Activated CD4-positive, alpha-beta T cell treated with anti-CD3 and anti-CD28 coated beads, Interleukin-2, amount 10 ng/mL, durations not matched to agents 7 days and 5 days (primary cell): Measurements from ENCODE around the gene HJV. TPM values are rescaled to one million over a fixed set of nuclear protein-coding genes. Genes with fewer than 3 reads are reported as not detected.
A peak's percentile ranks its signal among the peaks of the same experiment; 100 is the strongest.

Experiments used
- CTCF ChIA-PET: fragments of 350-600 bp; sonication (Branson Sonifier 250); formaldehyde crosslinking; loops from one replicate; lab custom pipeline; 2021; ENCODE audit warnings: antibody characterized with exemption; lab: Charles Lee
- POLR2A ChIA-PET: fragments of 350-600 bp; sonication (Branson Sonifier 250); formaldehyde crosslinking; loops from one replicate; lab custom pipeline; 2021; ENCODE audit warnings: antibody characterized with exemption; lab: Charles Lee
- DNase-seq: peaks from one replicate; pipeline ENCODE4 v3.0.0-alpha.2; 2020
- H3K27ac Mint-ChIP-seq: one replicate; pipeline ENCODE4 v1.8.0; 2021; ENCODE audit warnings: mild to moderate bottlenecking, moderate library complexity, mixed read lengths
- H3K27me3 Mint-ChIP-seq: one replicate; pipeline ENCODE4 v1.8.0; 2021; ENCODE audit warnings: mixed read lengths
- H3K36me3 Mint-ChIP-seq: one replicate; pipeline ENCODE4 v1.8.0; 2021; ENCODE audit warnings: low read depth, mixed read lengths
- H3K4me1 Mint-ChIP-seq: one replicate; pipeline ENCODE4 v1.8.0; 2021; ENCODE audit warnings: mixed read lengths
- H3K4me3 Mint-ChIP-seq: one replicate; pipeline ENCODE4 v1.8.0; 2021; ENCODE audit warnings: mild to moderate bottlenecking, moderate library complexity, mixed read lengths
- H3K9me3 Mint-ChIP-seq: one replicate; pipeline ENCODE4 v1.8.0; 2021; ENCODE audit warnings: mixed read lengths
- total RNA-seq, 2 experiments: library from RNA; stranded (reverse); gene quantifications; one replicate each; pipeline ENCODE4 v1.2.3, GENCODE V29; 2021

HJV gene
- total RNA-seq, 2 experiments from 2014 or later = not detected

DNA sequence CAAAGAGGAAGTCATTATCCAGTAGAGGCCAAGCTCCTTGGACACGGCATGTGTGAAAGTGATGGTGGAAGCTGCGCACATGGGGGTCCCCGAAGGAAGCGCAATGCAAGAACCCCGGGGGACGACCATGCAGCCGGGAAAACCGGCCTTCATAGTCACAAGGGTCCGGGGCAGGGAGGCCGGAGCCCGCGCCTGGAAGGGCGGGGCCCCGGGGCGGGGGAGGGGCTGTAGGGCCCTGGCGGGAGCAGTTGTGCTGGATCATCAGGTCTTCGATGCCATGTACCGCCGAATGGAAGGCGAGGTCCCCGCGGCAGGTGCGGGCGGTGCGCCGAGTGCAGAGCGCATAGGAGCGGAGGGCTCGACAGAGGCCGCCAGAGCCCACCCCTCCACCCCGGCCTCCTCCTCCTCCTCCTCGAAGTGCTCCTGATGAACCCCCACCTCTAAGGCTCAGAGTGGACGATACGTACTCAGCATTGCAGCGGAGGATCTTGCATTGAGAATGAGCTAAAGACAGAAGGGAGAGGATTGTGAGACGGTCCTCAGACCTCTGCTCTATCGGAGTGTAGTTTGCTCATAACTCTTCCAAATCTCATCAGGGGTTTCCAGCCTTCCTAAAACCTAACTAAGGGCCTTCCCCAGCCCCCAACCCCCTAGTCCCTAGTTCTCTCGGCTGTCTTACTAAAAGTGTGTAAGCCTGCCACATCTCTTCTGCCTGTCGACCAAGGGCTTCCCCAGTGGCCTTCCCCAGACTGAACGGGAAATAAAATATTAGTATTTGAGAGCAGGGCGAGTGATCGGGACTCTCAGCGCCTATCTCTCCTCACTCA is 2.1 kb downstream of the HJV start:
- Mint-ChIP-seq H3K9me3 (no peaks in the 10 kb centered on the region), H3K36me3 (no peaks in the 10 kb centered on the region), H3K27me3 (peaks cover 72% of the 10 kb centered on the region), H3K4me1 (peaks cover 7% of the 10 kb centered on the region), H3K4me3 (no peak overlapping the region), H3K27ac (no peak overlapping the region)
- POLR2A ChIA-PET = interaction anchor here (0.9 kb wide), 1 partner anchor 10 kb away, joined by 4 read pairs; no protein-coding TSS in a partner anchor
- CTCF ChIA-PET = interaction anchor here (0.8 to 5.2 kb wide), 6 partner anchors 16 to 174 kb away, joined by 3 to 17 read pairs (median 4); partner anchors contain the start of gene NUDT17
- no peak for DNase-seq

DNA sequence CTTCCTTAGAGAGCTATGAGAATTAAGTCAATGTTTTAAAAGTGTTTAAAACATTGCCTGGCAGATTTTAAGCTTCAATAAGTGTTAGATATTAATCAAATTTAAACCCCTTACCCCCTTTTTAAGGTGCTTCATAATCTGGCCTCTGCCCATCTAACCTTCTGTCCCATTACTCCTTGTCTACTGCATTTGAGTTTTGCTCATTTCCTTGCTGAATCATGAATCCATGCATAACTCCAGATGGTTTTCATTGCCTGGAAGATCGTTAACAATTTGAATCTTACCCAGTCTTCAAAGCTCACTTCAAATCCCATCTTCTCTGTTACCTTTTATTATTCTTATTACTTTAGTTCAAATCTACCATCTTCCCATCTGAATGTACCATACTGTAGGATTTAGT is 4.6 kb downstream of the HJV start:
- ChIA-PET CTCF (interaction anchor here (1.0 to 5.2 kb wide), 6 partner anchors 16 to 171 kb away, joined by 4 to 17 read pairs (median 6); partner anchors contain the start of genes LIX1L and NUDT17), POLR2A (no interaction called here)
- Mint-ChIP-seq H3K4me1 (peaks cover 17% of the 10 kb centered on the region), H3K4me3 (no peak overlapping the region), H3K27me3 (peaks cover 58% of the 10 kb centered on the region), H3K9me3 (no peaks in the 10 kb centered on the region), H3K36me3 (no peaks in the 10 kb centered on the region), H3K27ac (no peak overlapping the region)
- no peak for DNase-seq

DNA sequence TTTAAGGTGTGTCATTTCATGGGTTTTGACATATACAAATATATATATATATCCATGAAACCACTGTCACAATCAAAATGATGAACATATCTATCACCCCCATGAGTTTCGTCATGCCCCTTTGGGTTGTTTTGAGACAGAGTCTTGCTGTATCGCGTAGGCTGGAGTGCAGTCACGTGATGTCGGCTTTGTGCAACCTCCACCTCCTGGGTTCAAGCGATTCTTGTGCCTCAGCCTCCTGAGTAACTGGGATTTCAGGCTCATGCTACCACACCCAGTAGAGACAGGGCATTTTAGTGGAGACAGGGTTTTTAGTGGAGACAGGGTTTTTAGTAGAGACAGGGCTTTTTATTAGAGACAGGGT is 8.0 kb downstream of the HJV start:
- ChIA-PET CTCF (interaction anchor here (0.7 to 1.9 kb wide), 3 partner anchors 37 to 168 kb away, joined by 3 to 5 read pairs (median 3); partner anchors contain the start of gene NUDT17), POLR2A (no interaction called here)
- Mint-ChIP-seq H3K36me3 (no peaks in the 10 kb centered on the region), H3K4me3 (no peak overlapping the region), H3K9me3 (no peaks in the 10 kb centered on the region), H3K27ac (no peak overlapping the region), H3K27me3 (peaks cover 28% of the 10 kb centered on the region), H3K4me1 (peaks cover 16% of the 10 kb centered on the region)
- no peak for DNase-seq

DNA sequence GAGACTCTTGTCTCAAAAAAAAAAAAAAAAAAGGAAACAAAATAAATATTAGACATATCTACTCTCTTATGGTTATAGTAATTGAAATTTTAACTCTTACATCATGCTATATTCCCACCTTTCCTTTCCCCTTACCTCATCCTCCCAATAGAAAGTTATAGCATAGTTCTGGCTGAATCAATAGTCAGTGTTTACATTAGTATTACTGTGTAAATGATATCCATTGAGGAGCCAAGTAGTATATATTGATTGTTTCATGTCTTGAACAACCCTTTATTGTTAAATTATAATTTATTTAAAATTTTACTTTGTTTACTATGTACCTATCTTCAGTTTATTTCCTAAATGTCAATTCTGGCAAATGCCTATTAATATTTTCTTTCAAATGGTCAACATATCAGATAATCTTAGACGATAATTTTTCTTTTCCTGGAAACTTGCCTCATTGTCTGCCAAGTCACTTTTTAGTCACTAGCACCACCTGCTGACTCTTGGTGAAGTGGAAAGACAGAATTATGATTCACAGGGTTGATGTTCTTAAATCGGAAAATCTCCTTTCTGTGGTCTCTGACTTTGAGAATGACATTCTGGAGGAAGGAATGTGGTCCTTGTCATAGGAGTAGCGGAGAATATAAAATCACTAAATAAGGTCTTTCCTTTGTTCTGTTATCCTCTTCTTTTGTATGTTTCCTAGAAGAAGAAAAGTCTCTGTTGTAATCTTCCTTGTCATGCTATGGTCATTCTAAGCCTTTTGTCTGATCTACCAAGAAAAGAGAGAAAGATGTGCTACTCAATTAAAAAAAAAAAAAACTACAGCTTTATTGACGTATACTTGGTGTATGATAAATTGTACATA is 8.6 kb downstream of the HJV start:
- ChIA-PET CTCF (interaction anchor here (0.7 to 13.1 kb wide), 6 partner anchors 15 to 168 kb away, joined by 3 to 190 read pairs (median 4); partner anchors contain the start of gene NUDT17), POLR2A (no interaction called here)
- Mint-ChIP-seq H3K4me3 (no peak overlapping the region), H3K4me1 (peaks cover 16% of the 10 kb centered on the region), H3K27ac (no peak overlapping the region), H3K27me3 (peaks cover 22% of the 10 kb centered on the region), H3K36me3 (no peaks in the 10 kb centered on the region), H3K9me3 (no peaks in the 10 kb centered on the region)
- peak; percentile 76 for DNase-seq

DNA sequence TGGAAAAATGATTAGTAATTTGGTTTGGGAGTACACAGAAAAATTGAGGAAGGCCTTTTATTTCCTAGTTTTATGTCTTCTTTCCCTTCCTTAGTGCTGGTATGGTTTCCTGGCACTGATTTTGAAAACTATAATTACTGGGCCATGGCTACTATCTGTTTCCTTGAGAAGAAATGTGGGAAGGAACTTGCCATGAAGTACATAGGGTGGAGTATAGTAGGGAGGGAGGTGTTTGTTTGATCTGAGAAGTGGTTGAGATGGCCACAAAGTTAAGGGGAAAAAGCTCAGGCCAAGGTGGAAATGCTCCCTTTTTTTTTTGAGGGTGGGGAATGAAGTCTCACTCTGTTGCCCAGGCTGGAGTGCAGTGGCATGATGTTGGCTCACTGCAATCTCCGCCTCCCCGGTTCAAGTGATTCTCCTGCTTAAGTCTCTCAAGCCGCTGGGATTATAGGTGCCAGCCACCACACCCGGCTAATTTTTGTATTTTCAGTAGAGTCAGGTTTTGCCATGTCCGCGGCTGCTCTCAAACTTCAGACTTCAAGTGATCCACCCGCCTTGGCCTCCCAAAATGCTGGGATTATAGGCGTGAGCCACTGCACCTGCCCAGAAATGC is 11.3 kb downstream of the HJV start:
- DNase-seq = no peak
- Mint-ChIP-seq H3K27me3 (peaks cover 3% of the 10 kb centered on the region), H3K36me3 (no peaks in the 10 kb centered on the region), H3K9me3 (no peaks in the 10 kb centered on the region), H3K4me1 (peaks cover 37% of the 10 kb centered on the region), H3K27ac (no peak overlapping the region), H3K4me3 (no peak overlapping the region)
- ChIA-PET CTCF (interaction anchor here (0.8 to 13.1 kb wide), 6 partner anchors 12 to 165 kb away, joined by 3 to 190 read pairs (median 4); partner anchors contain the start of genes NUDT17 and RBM8A), POLR2A (no interaction called here)

DNA sequence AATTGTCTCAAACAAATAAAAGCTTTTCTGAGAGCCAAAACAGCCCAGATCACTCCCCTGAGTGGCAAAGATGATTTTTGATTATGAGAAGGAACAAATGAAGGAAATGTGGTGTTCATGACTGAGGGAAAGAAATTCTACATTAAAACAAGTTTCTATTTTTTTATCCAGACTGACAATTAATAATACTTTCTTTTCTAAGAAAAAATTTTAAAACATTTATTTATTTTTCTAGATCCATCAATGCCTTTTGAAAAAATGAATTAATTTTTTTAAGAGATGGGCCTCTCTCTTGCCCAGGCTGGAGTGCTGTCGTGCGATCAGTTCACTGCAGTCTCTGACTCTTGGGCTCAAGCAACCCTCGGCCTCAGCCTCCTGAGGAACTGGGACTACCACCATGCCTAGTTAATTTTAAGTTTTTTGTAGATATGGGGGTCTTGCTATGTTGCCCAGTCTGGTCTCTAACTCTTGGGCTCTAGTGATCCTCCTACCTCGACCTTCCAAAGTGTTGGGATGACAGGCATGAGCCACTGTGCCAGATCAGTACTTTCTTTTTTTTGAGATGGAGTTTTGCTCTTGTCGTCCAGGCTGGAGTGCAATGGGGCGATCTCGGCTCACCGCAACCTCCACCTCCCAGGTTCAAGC is 13.9 kb downstream of the HJV start:
- H3K27me3 Mint-ChIP-seq = no peaks in the 10 kb centered on the region
- H3K4me3 Mint-ChIP-seq = no peak overlapping the region
- H3K4me1 Mint-ChIP-seq = peaks cover 45% of the 10 kb centered on the region
- H3K27ac Mint-ChIP-seq = peak overlapping the region; percentile 81
- H3K9me3 Mint-ChIP-seq = no peaks in the 10 kb centered on the region
- DNase-seq = no peak
- ChIA-PET POLR2A (no interaction called here), CTCF (interaction anchor here (0.7 to 13.1 kb wide), 25 partner anchors 10 to 162 kb away, joined by 3 to 190 read pairs (median 5); partner anchors contain the start of genes ANKRD34A, HJV, NUDT17 and PIAS3)
- no peaks in the 10 kb centered on the region for H3K36me3 Mint-ChIP-seq

DNA sequence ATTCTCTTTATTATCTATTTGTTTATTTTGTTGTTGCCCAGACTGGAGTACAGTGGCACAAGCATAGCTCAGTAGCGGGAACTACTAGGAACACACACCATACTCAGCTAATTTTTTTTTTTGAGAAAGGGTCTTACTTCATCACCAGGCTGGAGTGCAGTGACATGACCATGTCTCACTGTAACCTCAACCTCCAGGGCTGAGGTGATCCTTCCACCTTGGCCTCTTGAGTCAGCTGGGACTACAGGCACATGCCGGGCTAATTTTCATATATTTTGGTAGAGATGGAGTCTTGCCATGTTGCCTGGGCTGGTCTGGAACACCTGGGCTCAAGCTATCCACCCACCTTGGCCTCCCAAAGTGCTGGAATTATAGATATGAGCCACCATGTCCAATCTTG is 19.8 kb downstream of the HJV start:
- Mint-ChIP-seq H3K27me3 (no peaks in the 10 kb centered on the region), H3K36me3 (peaks cover 2% of the 10 kb centered on the region), H3K4me3 (no peak overlapping the region), H3K27ac (peak overlapping the region; percentile 51), H3K9me3 (no peaks in the 10 kb centered on the region), H3K4me1 (peaks cover 68% of the 10 kb centered on the region)
- DNase-seq = no peak
- CTCF ChIA-PET = interaction anchor here (0.7 to 13.1 kb wide), 3 partner anchors 16 to 32 kb away, joined by 3 to 190 read pairs (median 3); no protein-coding TSS in a partner anchor
- POLR2A ChIA-PET = no interaction called here

DNA sequence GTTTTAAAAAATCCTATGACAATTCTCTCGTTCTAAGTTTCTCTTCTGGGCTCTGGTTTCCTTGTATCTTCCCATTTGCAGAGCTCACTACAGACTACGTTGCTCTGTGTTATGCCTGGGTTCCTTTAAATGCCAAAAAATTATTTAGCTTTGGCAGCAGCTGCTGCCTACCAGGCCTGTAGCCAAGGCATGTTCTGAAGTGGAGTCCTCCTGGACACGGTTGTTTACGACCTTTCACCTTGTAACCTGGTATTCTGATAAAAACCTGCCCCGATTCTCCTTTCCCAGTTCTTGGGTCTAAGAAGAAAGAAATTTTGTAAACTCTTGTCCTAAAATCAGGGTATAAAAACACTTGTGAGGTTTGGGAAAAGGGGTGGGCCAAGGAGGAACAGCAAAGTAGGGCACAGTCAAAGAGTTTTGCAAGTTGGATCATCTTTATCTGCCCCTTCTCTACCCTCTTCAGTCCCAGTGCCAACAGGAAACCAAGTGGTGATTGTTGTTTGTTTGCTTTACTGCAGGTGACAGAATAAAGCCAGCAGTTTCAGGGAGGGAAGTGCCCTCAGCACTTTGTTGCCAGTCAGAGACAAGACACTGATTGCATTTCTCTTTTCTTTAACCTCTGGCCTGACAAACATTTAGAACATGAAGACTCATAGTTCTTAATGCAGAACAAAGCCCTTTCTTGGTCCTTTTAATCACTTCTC is 22.1 kb downstream of the HJV start:
- ChIA-PET CTCF (interaction anchor here (13.1 kb wide), 1 partner anchor 21 kb away, joined by 190 read pairs; no protein-coding TSS in a partner anchor), POLR2A (no interaction called here)
- peaks cover 24% of the 10 kb centered on the region for H3K36me3 Mint-ChIP-seq
- peak overlapping the region; percentile 60 for H3K4me3 Mint-ChIP-seq
- peak overlapping the region; percentile 99 for H3K27ac Mint-ChIP-seq
- DNase-seq = peak; percentile 53
- peaks cover 49% of the 10 kb centered on the region for H3K4me1 Mint-ChIP-seq
- no peaks in the 10 kb centered on the region for H3K9me3 Mint-ChIP-seq
- H3K27me3 Mint-ChIP-seq = no peaks in the 10 kb centered on the region

DNA sequence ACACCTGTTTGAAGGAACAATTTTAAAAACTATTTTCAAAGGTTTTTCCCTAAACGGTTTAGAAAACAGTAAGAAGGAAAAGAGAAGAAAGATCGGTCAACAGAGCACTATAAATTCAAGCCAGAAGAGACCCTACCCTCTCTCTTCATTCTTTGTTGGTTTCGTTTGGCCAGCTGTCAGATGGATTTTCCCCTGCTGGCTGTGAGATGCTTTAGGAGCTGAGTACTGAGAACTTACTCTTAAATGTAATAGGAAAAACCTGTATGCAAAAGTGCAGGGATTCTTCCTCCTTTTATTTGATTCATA is 23.9 kb downstream of the HJV start:
- DNase-seq = no peak
- peak overlapping the region; percentile 94 for H3K4me3 Mint-ChIP-seq
- ChIA-PET POLR2A (interaction anchor here (3.0 kb wide), 1 partner anchor 18 kb away, joined by 22 read pairs; no protein-coding TSS in a partner anchor), CTCF (interaction anchor here (0.6 to 13.2 kb wide), 6 partner anchors 9 to 44 kb away, joined by 3 to 154 read pairs (median 4); no protein-coding TSS in a partner anchor)
- peaks cover 42% of the 10 kb centered on the region for H3K36me3 Mint-ChIP-seq
- peak overlapping the region; percentile 99 for H3K27ac Mint-ChIP-seq
- no peaks in the 10 kb centered on the region for H3K9me3 Mint-ChIP-seq
- peaks cover 58% of the 10 kb centered on the region for H3K4me1 Mint-ChIP-seq
- H3K27me3 Mint-ChIP-seq = no peaks in the 10 kb centered on the region

DNA sequence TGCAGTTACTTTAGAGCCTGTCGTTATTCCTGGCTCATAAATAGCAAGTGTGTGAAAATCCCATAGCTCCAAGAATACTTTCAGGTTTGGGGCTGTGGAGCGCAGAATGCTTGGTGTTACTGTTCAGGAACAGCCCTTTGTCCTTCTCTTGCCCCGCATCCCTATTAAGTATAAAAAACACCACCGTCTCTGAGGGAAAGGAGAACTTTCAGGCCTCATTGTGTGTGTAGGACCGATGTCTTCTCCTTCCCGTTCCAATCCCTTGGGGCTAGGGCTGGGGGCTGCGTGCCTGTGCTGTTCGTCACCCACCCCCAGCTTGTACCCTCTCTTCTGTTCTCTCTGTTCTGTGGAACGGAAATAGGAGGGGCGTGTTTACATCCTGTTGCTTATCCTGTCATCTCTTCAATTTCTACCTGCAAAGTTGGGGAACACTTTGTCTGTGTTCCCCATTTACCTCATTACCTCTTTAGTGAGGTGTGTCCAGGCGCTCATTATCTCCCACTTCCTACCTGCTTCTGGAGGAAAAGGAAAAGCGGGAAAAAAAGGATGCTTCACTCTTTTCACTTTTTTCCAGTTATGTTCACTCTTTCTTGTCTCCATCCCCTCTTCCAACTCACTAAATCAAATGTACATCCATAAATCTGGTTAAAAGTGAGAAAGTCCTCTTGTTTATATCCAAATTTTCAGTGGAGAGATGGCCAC is 24.4 kb downstream of the HJV start:
- Mint-ChIP-seq H3K27ac (peak overlapping the region; percentile 99), H3K36me3 (peaks cover 46% of the 10 kb centered on the region), H3K4me1 (peaks cover 63% of the 10 kb centered on the region), H3K4me3 (peak overlapping the region; percentile 94), H3K27me3 (no peaks in the 10 kb centered on the region), H3K9me3 (no peaks in the 10 kb centered on the region)
- DNase-seq = peak; percentile 78
- ChIA-PET POLR2A (interaction anchor here (0.7 to 3.0 kb wide), 3 partner anchors 17 to 70 kb away, joined by 3 to 22 read pairs (median 4); partner anchors contain the start of gene RBM8A), CTCF (interaction anchor here (1.3 to 13.2 kb wide), 4 partner anchors 9 to 39 kb away, joined by 3 to 154 read pairs (median 8); no protein-coding TSS in a partner anchor)
